GM18502 (cell line): ENCODE measurements around the gene WDCP.
"Not testable (repeated sequence)": the region's sequence is repeated elsewhere in the genome, so short reads cannot be mapped to it uniquely, and the experiment has no call there.

Experiments
- ATAC-seq: cut with Tn5 transposase; IDR thresholded peaks from one replicate; pipeline ENCODE4 v1.9.1; 2021; ENCODE audit warnings: mild to moderate bottlenecking; ENCODE audit not compliant: unreplicated experiment, poor library complexity

The WDCP gene

DNA sequence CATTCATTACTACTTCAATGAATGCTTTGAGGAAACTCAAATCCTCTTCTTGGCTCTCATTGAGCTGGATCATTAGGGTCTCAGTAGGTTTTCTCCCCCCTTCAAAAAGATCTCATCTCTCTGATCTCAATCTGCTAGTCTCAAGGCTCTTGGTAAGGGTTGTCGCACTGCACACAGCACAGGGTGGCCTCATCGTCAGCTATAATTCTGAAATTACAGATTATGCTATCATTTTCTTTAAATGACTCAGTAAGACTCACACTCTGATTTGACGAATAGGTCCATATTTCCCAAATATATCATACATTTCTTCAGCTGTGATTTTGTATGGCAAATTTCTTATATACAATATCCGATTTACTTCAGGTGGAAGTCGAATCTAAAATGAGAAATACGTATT, 26.6 kb upstream of the WDCP start:
- ATAC-seq, result no peak

- no peak for ATAC-seq
These were observed 25.1 kb upstream of the WDCP start for GRCh38 chr2:24072259-24072658.

DNA sequence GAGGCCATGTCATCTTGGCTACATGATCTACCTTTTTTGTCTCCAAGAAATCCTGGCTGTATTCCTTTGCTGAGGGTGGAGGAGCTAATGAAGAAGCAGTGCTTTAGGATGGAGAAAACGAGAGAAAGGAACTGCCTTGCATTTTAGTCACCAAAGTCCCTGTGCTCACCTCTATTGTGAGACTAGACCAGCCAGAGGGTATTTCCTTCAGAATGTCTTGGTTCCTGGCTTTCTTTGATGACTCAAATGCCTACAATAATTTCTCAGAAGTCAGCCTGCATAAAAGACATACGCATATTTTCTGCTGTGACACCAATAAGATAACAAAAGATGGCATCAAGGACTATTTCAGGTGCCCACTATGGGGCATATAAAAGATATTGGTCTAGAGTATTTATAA, 18.1 kb upstream of the WDCP start:
- ATAC-seq, result no peak

DNA sequence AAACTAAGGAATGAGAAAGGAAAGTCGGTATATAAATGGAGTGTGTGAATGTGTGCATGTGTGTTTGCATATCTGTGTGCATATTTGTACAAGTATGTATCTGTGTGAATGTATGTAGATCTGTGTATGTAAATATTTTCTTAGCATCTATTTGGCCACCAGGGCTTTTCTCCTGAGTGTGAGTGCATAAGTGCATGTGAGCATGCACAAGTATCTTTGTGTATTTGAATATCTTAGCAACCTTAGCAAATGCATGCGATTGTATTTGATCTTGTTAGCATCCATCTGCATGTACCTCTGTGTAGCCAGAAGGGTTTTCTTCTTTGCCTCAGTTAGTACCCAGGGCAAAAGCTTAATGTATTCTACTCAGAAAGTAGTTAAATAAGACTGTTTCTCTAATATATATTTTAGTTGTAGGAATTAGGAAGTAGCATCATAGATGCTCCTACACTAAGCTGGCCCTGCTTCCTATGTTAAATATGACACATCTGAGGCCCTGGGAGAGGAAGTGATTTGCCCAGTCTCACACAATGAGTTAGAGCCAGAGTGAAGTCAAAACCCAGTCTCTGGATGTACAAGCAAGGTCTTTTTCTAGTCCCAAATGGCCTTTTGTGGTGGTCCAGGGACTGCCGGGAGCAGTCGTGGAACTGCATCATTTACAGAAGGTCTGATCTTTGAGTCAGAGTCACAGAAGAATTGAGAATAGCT, 11.5 kb upstream of the WDCP start:
- ATAC-seq, result no peak

- no peak for ATAC-seq
These were observed 8.6 kb upstream of the WDCP start for GRCh38 chr2:24055750-24056149.

GRCh38 chr2:24054366-24055010, 7.3 kb upstream of the WDCP start:
- ATAC-seq, result no peak

DNA sequence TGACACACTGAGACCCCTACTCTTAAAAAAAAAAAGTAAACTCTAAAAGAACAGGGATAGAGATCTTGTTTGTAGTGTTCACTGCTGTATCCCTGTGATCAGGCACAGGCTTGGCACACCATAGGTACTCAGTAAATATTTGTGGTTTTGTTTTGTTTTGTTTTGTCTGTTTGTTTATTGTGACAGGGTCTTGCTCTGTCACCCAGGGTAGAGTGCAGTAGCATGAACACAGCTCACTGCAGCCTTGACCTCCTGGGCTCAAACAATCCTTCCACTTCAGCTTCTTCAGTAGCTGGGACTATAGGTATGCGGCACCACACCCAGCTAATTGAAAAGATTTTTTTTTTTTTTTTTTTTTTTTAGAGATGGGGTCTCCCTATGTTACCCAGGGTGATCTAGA, 5.8 kb upstream of the WDCP start:
- no peak for ATAC-seq

GRCh38 chr2:24051833-24052232, 4.6 kb upstream of the WDCP start:
- no peak for ATAC-seq

GRCh38 chr2:24050041-24050979, 3.1 kb upstream of the WDCP start:
- ATAC-seq, result no peak

- no peak for ATAC-seq
These were observed 2.4 kb upstream of the WDCP start, which contains the start of gene FKBP1B for GRCh38 chr2:24049485-24050021. FKBP1B (plus strand) TSS chr2:24049741; CDS start chr2:24049850, 109 bp downstream.

DNA sequence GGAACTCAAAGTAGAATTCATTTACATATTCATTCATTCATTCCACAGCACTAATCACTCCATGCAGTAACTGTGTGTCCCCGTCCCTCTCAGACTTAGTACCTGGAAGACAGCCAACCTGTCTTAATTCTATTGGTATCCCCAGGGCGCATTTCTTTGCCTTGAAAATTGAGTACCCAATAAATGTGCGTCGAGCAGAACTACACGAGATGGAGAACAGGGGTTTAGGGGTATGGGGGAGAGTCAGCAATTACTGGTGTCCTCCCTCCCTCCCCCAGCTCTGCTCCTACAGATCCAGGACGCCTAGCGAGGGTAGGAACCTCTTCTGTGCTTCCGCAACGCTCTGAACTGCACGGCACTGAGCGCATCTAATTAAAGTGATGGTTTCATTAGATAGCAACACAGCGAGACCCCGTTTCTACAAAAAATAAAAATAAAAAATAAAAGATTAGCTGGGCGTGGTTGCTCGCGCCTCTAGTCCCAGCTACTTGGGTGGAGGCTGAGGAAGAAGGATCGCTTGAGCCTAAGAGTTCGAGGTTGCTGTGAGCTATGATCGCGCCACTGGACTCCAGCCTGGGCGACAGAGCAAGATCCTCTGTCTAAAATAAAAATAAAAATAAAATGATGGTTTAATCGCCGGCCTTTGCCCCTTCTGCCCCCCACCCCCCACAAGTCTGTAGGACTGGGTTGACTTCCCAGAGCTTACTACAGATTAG, 1.7 kb upstream of the WDCP start:
- ATAC-seq, result no peak

- no peak for ATAC-seq
These were observed 477 bp upstream of the WDCP start for GRCh38 chr2:24047703-24048033.

GRCh38 chr2:24046599-24046929, 627 bp downstream of the WDCP start:
- no peak for ATAC-seq

GRCh38 chr2:24045511-24046508, 1.4 kb downstream of the WDCP start:
- ATAC-seq, result no peak

GRCh38 chr2:24043133-24043532, 4.1 kb downstream of the WDCP start:
- ATAC-seq, result not testable (repeated sequence)

DNA sequence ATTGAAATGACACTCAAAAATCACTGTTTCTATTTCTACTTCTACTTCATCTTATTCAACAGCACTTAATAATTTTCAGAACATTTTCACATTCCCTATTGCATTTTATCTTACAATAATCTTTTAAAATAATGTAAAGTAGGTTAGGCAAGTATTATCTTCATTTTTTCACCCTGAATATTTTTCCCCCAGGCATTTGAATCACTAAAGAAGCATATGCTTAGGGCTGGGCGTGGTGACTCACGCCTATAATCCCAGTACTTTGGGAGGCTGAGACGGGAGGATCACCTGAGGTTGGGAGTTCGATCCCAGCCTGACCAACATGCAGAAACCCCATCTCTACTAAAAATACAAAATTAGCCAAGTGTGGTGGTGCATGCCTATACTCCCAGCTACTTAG, 6.7 kb downstream of the WDCP start:
- ATAC-seq, result no peak

- ATAC-seq, result no peak
These were observed 8.2 kb downstream of the WDCP start for GRCh38 chr2:24038786-24039499.

DNA sequence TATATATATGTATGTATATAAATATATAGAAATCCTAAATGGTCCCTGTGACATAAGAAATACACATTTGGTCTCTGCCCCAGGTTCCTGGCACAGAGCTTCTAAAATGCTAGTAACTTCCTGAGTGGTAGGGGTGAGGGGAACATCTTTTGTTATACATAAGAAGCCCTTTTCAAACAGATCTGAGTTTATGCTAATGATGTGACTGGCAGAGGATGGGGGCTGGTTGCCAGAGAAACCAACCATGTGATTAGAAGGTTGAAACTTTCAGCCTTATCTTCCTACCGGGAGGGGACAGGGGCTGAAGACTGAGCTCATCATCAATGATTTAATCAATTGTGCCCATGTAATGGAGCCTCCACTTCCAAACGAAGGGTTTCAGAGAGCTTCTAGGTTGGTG, 21.0 kb downstream of the WDCP start:
- no peak for ATAC-seq
